AG10803 (cell line): ENCODE measurements around the gene SAMD3.

Experiments used
- DNase-seq: peaks from one replicate; pipeline ENCODE4 v3.0.0; 2010; ENCODE audit warnings: low read depth
- H3K4me3 ChIP-seq: 2 replicates; pipeline ENCODE4 v1.5.1; 2011; ENCODE audit warnings: mild to moderate bottlenecking, low read length, control low read depth
- TF ChIP-seq, protein P1 (sequence below): conservative IDR thresholded peaks from 2 replicates; pipeline ENCODE4 v1.5.1; 2011; ENCODE audit warnings: mild to moderate bottlenecking, low read length, control low read depth, inconsistent platforms

The SAMD3 gene

DNA sequence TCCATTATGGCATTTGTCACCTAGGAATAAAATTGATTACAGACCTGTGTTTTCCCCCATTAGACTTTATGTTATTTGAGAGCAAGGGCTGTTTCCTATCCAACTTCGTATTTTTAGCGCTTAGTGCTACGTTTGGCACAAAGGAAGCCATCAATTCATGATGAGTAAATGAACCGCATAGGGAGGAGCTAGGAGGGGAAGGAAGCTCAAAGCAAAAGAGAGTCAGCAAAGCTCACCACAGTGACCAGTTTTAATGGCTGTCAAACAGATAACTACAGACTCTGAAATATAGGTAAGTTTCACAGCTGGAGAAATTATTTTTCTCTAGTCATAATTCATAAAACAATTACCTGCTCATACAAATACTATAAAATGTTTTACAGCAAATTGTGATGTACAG lies 6.9 kb upstream of the SAMD3 start:
- TF ChIP-seq, protein P1, sequence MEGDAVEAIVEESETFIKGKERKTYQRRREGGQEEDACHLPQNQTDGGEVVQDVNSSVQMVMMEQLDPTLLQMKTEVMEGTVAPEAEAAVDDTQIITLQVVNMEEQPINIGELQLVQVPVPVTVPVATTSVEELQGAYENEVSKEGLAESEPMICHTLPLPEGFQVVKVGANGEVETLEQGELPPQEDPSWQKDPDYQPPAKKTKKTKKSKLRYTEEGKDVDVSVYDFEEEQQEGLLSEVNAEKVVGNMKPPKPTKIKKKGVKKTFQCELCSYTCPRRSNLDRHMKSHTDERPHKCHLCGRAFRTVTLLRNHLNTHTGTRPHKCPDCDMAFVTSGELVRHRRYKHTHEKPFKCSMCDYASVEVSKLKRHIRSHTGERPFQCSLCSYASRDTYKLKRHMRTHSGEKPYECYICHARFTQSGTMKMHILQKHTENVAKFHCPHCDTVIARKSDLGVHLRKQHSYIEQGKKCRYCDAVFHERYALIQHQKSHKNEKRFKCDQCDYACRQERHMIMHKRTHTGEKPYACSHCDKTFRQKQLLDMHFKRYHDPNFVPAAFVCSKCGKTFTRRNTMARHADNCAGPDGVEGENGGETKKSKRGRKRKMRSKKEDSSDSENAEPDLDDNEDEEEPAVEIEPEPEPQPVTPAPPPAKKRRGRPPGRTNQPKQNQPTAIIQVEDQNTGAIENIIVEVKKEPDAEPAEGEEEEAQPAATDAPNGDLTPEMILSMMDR, result no peak
- no peak for DNase-seq
- no peak overlapping the region for H3K4me3 ChIP-seq

DNA sequence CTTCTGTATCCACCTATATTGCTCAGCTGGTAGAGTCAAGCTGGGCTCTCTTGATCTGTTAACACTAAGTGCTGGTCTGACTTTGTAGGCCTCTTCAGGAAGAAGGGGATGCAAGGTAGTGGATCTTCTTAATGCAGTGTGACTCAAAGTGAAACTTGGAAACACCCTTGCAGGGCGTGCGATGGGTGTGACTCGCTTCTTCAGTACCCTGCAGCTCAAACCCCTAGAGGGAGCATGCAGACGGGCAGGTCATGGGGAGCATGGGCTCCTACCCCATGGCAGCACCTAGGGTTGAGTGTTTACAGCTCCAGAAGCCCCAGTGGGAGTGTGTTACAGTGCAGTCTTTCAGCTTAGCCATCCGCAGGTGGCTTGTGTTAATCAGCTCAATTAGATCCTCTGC lies 757 bp upstream of the SAMD3 start:
- H3K4me3 ChIP-seq, result no peak overlapping the region
- TF ChIP-seq, protein P1, result no peak
- DNase-seq, result no peak

DNA sequence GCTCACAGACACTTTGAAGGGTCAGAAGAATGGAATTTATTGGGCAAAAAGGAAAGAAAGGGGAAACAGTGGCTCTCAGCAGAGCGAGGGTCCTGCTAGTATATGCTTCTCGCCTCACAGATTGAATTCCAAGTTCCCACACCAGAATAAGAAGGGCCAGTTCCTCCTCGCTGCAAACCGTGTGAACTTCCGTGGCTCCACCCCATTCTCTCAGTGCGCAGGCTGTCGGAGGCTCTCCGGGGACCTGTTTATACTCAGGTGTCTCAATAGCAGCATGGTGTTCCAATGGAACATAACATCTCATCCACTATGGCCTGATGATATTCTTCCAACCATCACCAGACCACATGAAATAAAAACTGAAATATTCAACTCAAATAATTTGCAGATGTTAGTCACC lies 4.6 kb downstream of the SAMD3 start:
- DNase-seq, result no peak
- H3K4me3 ChIP-seq, result no peak overlapping the region
- TF ChIP-seq, protein P1, result no peak

DNA sequence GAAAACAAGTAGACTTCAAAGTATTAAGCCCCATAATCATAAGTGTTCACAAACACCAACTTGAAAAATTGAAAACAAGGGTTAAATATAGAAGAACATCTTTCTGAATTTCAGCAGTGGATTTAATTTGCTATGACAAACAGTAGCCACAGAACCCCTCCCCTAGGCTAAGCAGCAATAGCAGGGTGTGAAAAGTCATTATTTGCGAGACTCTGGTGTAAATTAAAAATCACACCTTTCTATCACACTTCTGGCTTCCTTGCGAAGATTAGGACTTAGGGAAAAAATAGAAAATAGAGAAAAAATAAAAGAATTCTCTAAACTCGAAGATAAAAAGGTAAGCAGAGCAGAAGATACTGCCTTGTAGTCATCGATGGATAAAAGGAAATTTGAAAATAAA lies 6.1 kb downstream of the SAMD3 start:
- TF ChIP-seq, protein P1, result no peak
- DNase-seq, result no peak
- no peak overlapping the region for H3K4me3 ChIP-seq

DNA sequence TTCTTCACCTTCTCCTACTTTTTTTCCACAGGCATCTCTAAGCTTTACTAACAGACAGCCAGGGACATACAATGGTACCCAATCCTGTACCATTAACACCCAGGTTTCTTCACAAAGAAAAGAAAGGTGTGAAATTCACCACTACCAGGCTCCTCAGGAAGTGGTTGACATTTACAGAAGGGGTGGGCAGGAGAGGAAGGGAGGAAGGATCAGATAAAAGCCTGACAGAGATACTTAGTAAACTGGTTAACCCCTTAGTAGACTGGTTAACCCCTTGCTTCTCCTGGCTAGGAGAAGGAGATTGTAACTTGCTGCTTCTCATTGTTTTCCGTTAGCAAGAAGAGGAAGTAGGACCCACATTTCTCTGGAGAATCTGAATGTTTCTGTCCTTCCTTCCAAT lies 7.2 kb downstream of the SAMD3 start:
- no peak overlapping the region for H3K4me3 ChIP-seq
- TF ChIP-seq, protein P1, result no peak
- no peak for DNase-seq

DNA sequence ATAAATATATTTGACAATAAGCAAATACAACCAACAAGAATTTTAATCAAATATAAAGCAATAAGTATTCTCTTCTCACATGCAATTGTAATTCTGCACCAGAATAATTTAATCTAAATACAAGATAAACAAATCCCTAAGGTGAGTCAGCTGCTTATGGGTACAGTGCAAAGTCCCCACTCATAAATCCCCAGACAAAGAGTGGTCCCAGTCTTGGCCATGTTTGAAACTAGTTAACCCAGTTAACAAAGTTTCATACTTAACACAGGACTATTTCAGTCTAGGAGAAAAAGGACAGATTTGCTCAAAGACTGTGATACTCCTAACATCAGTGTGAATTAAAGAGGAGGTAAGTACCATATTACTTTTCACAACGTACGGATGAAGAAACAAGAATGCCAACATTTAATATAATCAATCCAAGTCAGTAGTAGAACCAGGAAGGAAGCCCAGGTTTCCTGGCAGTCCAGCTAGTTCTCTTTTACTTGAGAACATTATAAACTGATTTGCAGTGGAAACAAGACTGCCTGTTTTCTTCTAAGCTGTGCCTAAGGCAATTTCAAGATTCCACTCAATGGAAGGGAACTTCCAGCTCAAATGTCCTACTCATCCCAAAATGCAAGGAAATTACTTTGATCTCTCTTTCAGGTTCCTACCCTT lies 10.4 kb downstream of the SAMD3 start:
- TF ChIP-seq, protein P1, result no peak
- no peak overlapping the region for H3K4me3 ChIP-seq
- no peak for DNase-seq

DNA sequence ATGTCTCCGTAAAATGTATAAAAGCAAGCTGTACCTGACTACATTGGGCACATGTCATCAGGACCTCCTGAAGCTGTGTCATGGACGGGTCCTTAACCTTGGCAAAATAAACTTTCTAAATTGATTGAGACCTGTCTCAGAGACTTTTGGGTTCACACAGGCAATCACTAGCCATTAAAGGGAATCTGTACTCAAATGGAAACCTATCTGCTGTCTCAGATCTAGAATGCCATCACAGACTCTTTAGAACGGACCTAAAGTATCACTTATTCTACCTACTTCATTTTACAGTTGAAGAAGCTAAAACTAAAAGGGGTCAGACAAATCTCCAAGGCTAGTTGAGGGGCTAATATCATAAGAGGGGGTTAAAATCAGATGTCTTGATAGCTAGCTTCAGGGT lies 11.1 kb downstream of the SAMD3 start:
- no peak for DNase-seq
- H3K4me3 ChIP-seq, result no peak overlapping the region

More for the DNA sequence above, 11.1 kb downstream of the SAMD3 start:
- TF ChIP-seq, protein P1, result no peak
